H1 (cell line): ENCODE data around the gene WDR38. TPM values are rescaled to one million over a fixed set of nuclear protein-coding genes. Genes with fewer than 3 reads are reported as not detected.

Experiments
- CTCF ChIA-PET: fragments of 300-600 bp; sonication (Branson Sonifier 250); formaldehyde crosslinking; loops from one replicate; lab custom pipeline; 2021; ENCODE audit not compliant: partially characterized antibody; lab: Charles Lee
- POLR2A ChIA-PET: fragments of 300-600 bp; sonication (Branson Sonifier 250); formaldehyde crosslinking; loops from one replicate; lab custom pipeline; 2021; ENCODE audit warnings: inconsistent platforms; ENCODE audit not compliant: partially characterized antibody; lab: Charles Lee
- DNase-seq, 2 experiments: peaks; one replicate each; pipeline versions ENCODE4 v3.0.0 to v3.0.0-alpha.2; 2010 to 2022; ENCODE audit warnings: low spot score in 2 of 2, low read depth in 1 of 2, mixed read lengths in 1 of 2
- FAIRE-seq: peaks from 2 replicates; lab custom pipeline; 2011; peaks lifted over from hg19 to GRCh38; lab: Jason Lieb, UNC
- H2AFZ ChIP-seq: 2 replicates; pipeline ENCODE4 v1.8.1; 2012; ENCODE audit warnings: low read length, inconsistent platforms
- H2AK5ac ChIP-seq: 2 replicates; pipeline ENCODE4 v1.6.1; 2013; ENCODE audit warnings: low read depth, low read length
- H2BK120ac ChIP-seq: replicated peaks from 2 replicates; pipeline ENCODE3; 2013; ENCODE audit warnings: low read depth, low read length, inconsistent platforms
- H2BK12ac ChIP-seq: 2 replicates; pipeline ENCODE4 v1.6.1; 2013; ENCODE audit warnings: low read depth, low read length
- H2BK15ac ChIP-seq: 2 replicates; pipeline ENCODE4 v1.6.1; 2013; ENCODE audit warnings: low read length
- H2BK20ac ChIP-seq: 2 replicates; pipeline ENCODE4 v1.6.1; 2013; ENCODE audit warnings: low read length
- H2BK5ac ChIP-seq: 2 replicates; pipeline ENCODE4 v1.6.1; 2013; ENCODE audit warnings: low read depth, low read length
- H3K14ac ChIP-seq: 2 replicates; pipeline ENCODE4 v1.6.1; 2013; ENCODE audit warnings: inconsistent platforms; ENCODE audit not compliant: insufficient read length
- H3K18ac ChIP-seq: 2 replicates; pipeline ENCODE4 v1.6.1; 2013; ENCODE audit warnings: low read length; ENCODE audit errors: extremely low read depth
- H3K23ac ChIP-seq: 2 replicates; pipeline ENCODE4 v1.6.1; 2013; ENCODE audit warnings: inconsistent platforms; ENCODE audit not compliant: insufficient read length
- H3K23me2 ChIP-seq: 2 replicates; pipeline ENCODE4 v1.6.1; 2013; ENCODE audit warnings: low read depth, low read length
- H3K27ac ChIP-seq: 2 replicates; pipeline ENCODE4 v1.6.1; 2011; ENCODE audit warnings: low read depth, low read length, inconsistent platforms
- H3K27me3 ChIP-seq, 4 experiments: replicated peaks in 1 of 4; 1 replicate in 1 of 4; 2 replicates in 3 of 4; pipeline versions ENCODE4 v1.6.1 to v1.8.1; 2011 to 2013; ENCODE audit warnings: low read length in 3 of 4, mild to moderate bottlenecking in 3 of 4, inconsistent platforms in 2 of 4, mixed read lengths in 2 of 4, moderate library complexity in 1 of 4; ENCODE audit not compliant: control insufficient read depth in 3 of 4, insufficient read depth in 3 of 4; ENCODE audit errors: extremely low read depth in 1 of 4
- H3K36me3 ChIP-seq, 4 experiments: 2 replicates each; pipeline versions ENCODE4 v1.6.1 to v1.8.1; 2011 to 2013; ENCODE audit warnings: mild to moderate bottlenecking in 4 of 4, low read length in 3 of 4, moderate library complexity in 2 of 4, control low read depth in 1 of 4, inconsistent platforms in 1 of 4; ENCODE audit not compliant: insufficient read depth in 4 of 4, control insufficient read depth in 2 of 4
- H3K4ac ChIP-seq: replicated peaks from 2 replicates; pipeline ENCODE3; 2013; ENCODE audit warnings: low read length, low read depth, mixed read lengths, inconsistent platforms; ENCODE audit not compliant: insufficient read length
- H3K4me1 ChIP-seq, 4 experiments: replicated peaks in 1 of 4; 1 replicate in 1 of 4; 2 replicates in 3 of 4; pipeline versions ENCODE4 v1.6.1 to v1.8.1; 2011 to 2013; ENCODE audit warnings: low read length in 3 of 4, inconsistent platforms in 2 of 4, mixed read lengths in 1 of 4; ENCODE audit not compliant: insufficient read depth in 4 of 4, control insufficient read depth in 3 of 4
- H3K4me2 ChIP-seq, 2 experiments: 2 replicates each; pipeline versions ENCODE4 v1.6.1 to v1.8.1; 2011 to 2013; ENCODE audit warnings: low read depth in 2 of 2, low read length in 2 of 2, control low read depth in 1 of 2, inconsistent platforms in 1 of 2, mild to moderate bottlenecking in 1 of 2; ENCODE audit not compliant: insufficient read depth in 1 of 2
- H3K4me3 ChIP-seq, 4 experiments: fragments of 200-600, 300-600 bp in 1 of 4; sonication (generic), shearing (Covaris generic), sonication (Bioruptor Twin) in 1 of 4; 2 replicates each; pipeline versions ENCODE4 v1.5.1 to v1.8.1; 2011 to 2016; ENCODE audit warnings: low read length in 4 of 4, low read depth in 3 of 4, control low read depth in 2 of 4, inconsistent platforms in 2 of 4, mild to moderate bottlenecking in 2 of 4, mixed read lengths in 1 of 4, moderate library complexity in 1 of 4; ENCODE audit not compliant: insufficient read depth in 2 of 4; ENCODE audit errors: extremely low read depth in 1 of 4
- H3K56ac ChIP-seq: replicated peaks from 2 replicates; pipeline ENCODE3; 2013; ENCODE audit warnings: low read depth, mild to moderate bottlenecking, mixed read lengths, low read length, inconsistent platforms; ENCODE audit not compliant: insufficient read length
- H3K79me1 ChIP-seq: 2 replicates; pipeline ENCODE4 v1.6.1; 2013; ENCODE audit warnings: low read depth, low read length, control low read depth
- H3K79me2 ChIP-seq, 2 experiments: 2 replicates each; pipeline versions ENCODE4 v1.6.1 to v1.8.1; 2012 to 2013; ENCODE audit warnings: low read length in 2 of 2, mild to moderate bottlenecking in 2 of 2, inconsistent platforms in 1 of 2; ENCODE audit not compliant: insufficient read depth in 2 of 2, control insufficient read depth in 1 of 2
- H3K9ac ChIP-seq, 4 experiments: replicated peaks in 1 of 4; 1 replicate in 1 of 4; 2 replicates in 3 of 4; pipeline versions ENCODE4 v1.6.1 to v1.8.1; 2011 to 2013; ENCODE audit warnings: low read depth in 3 of 4, low read length in 3 of 4, control low read depth in 2 of 4, mild to moderate bottlenecking in 2 of 4, moderate library complexity in 2 of 4, inconsistent platforms in 1 of 4; ENCODE audit errors: extremely low read depth in 1 of 4
- H3K9me3 ChIP-seq, 2 experiments: 2 replicates each; pipeline versions ENCODE4 v1.6.1 to v1.8.1; 2012 to 2013; ENCODE audit warnings: mild to moderate bottlenecking in 2 of 2, moderate library complexity in 2 of 2, control low read depth in 1 of 2, inconsistent platforms in 1 of 2, low read depth in 1 of 2, low read length in 1 of 2, mixed read lengths in 1 of 2; ENCODE audit not compliant: insufficient read depth in 2 of 2
- H4K20me1 ChIP-seq, 2 experiments: replicated peaks in 1 of 2; 2 replicates each; pipeline versions ENCODE3 to v1.8.1; 2011 to 2013; ENCODE audit warnings: inconsistent platforms in 2 of 2, low read length in 2 of 2, mild to moderate bottlenecking in 1 of 2; ENCODE audit not compliant: insufficient read depth in 2 of 2, control insufficient read depth in 1 of 2
- H4K5ac ChIP-seq: 2 replicates; pipeline ENCODE4 v1.6.1; 2013; ENCODE audit warnings: low read length, low read depth, mixed read lengths, inconsistent platforms; ENCODE audit not compliant: insufficient read length
- H4K8ac ChIP-seq: 2 replicates; pipeline ENCODE4 v1.8.0; 2013; ENCODE audit warnings: mild to moderate bottlenecking, moderate library complexity, low read length, inconsistent platforms; ENCODE audit not compliant: insufficient read depth; ENCODE audit errors: extremely low read depth
- H4K91ac ChIP-seq: replicated peaks from 2 replicates; pipeline ENCODE3; 2013; ENCODE audit warnings: low read length, mixed read lengths, inconsistent platforms; ENCODE audit not compliant: insufficient read length
- NANOG ChIP-seq: IDR thresholded peaks from 2 replicates; pipeline ENCODE4 v1.6.1; 2011; ENCODE audit warnings: low read length, low read depth, mild to moderate bottlenecking, inconsistent platforms; ENCODE audit not compliant: insufficient read depth, poor library complexity, severe bottlenecking
- TBP ChIP-seq: IDR thresholded peaks from 2 replicates; pipeline ENCODE4 v1.6.1; 2011; ENCODE audit warnings: low read depth, low read length, improper control_type of control experiment
- ZNF274 ChIP-seq: IDR thresholded peaks from 2 replicates; pipeline ENCODE4 v1.7.0; 2012; ENCODE audit warnings: low read length, borderline replicate concordance; ENCODE audit errors: extremely low read depth
- WGBS, 2 experiments: shearing (Covaris generic) in 1 of 2; methylation state at CpG; one replicate each; pipeline versions ENCODE4 v1.1.6 to v1.1.7; 2013 to 2015; ENCODE audit warnings: low lambda C conversion rate in 2 of 2, mixed read lengths in 2 of 2, inconsistent platforms in 1 of 2, low coverage in 1 of 2, missing lambda C conversion rate in 1 of 2; ENCODE audit not compliant: insufficient replicate concordance in 2 of 2, insufficient coverage in 1 of 2, insufficient read length in 1 of 2; ENCODE audit errors: extremely low coverage in 1 of 2, missing lambda C conversion rate in 1 of 2; 5-methylcytosine and 5-hydroxymethylcytosine counted together
- polyA plus RNA-seq, 7 experiments: library from polyadenylated mRNA; depleted of rRNA in 3 of 7; stranded (reverse) in 5 of 7; unstranded in 2 of 7; fragments of >200 nt in 5 of 7; fragments of 200-250 nt in 2 of 7; gene quantifications; 1 replicate in 5 of 7; 2 replicates in 1 of 7; 4 replicates in 1 of 7; pipeline versions ENCODE4 v1.2.1 to v1.2.3, GENCODE V29; 2011 to 2013; ENCODE audit warnings: missing spikeins in 2 of 7, mixed read lengths in 2 of 7
- total RNA-seq: library from RNA; stranded (reverse); fragmentation: NEBNext Ultra II Directional; extraction: Animal tissue kit (Norgen Biotek cat#: 25700); gene quantifications from 2 replicates; pipeline ENCODE4 v1.2.1, GENCODE V29; 2021

Gene WDR38
- total and polyA plus RNA-seq, 2 of the 8 experiments (the other 6 are each of a cell fraction or from before 2014, with no cell fraction given): not detected

- H3K23ac ChIP-seq: no peak overlapping the region
- no peak overlapping the region for H3K56ac ChIP-seq
- H2BK120ac ChIP-seq: no peak overlapping the region
- TF ChIP-seq TBP (no peak), ZNF274 (no peak), NANOG (no peak)
- WGBS, 2 experiments: 83% methylated on average over 6 of the region's 6 CpGs; no CpG with 5 or more reads in 1 of the 2 experiments
- no peak overlapping the region for H3K14ac ChIP-seq
- H2BK12ac ChIP-seq: 0 out of 2 replicates have a peak overlapping the region, but pooled peaks have one; percentile 1
- no peak overlapping the region for H2BK20ac ChIP-seq
- H3K4me3 ChIP-seq: peak overlapping the region; percentile 86 to 95 (median 95); a peak in 5 of 8 replicates
- H3K9ac ChIP-seq: peak overlapping the region; percentile 5 to 87 (median 48); a peak in 6 of 7 replicates
- no peak overlapping the region for H4K91ac ChIP-seq
- peaks cover 11% of the 10 kb centered on the region for H3K79me1 ChIP-seq
- no peak overlapping the region for H3K4ac ChIP-seq
- H2AFZ ChIP-seq: no peak overlapping the region
- ChIA-PET POLR2A (interaction anchor here (1.3 to 31.1 kb wide), 4 partner anchors 8 to 304 kb away, joined by 3 to 573 read pairs (median 288); partner anchors contain the start of genes ARPC5L, RPL35 and WDR38), CTCF (interaction anchor here (0.7 to 5.1 kb wide), 7 partner anchors 10 to 274 kb away, joined by 3 to 18 read pairs (median 4); partner anchors contain the start of genes RPL35 and WDR38)
- H3K18ac ChIP-seq: no peak overlapping the region
- H3K27ac ChIP-seq: no peak overlapping the region
- peaks cover 23 to 31% of the 10 kb centered on the region in 2 experiments for H4K20me1 ChIP-seq
- peaks cover 4 to 20% (median 13%) of the 10 kb centered on the region in 4 experiments for H3K4me1 ChIP-seq
- H4K5ac ChIP-seq: no peak overlapping the region
- FAIRE-seq: no peak
- 0 out of 2 replicates have a peak overlapping the region, but pooled peaks have one; percentile 55 for H2AK5ac ChIP-seq
- H2BK5ac ChIP-seq: 0 out of 2 replicates have a peak overlapping the region, but pooled peaks have one; percentile 60
- H3K36me3 ChIP-seq: peaks cover 10 to 30% (median 19%) of the 10 kb centered on the region in 4 experiments
- peaks cover 8% of the 10 kb centered on the region for H3K23me2 ChIP-seq
- no peak overlapping the region for H4K8ac ChIP-seq
- H3K9me3 ChIP-seq: peaks cover 0 to 3% of the 10 kb centered on the region in 2 experiments; a peak in 1 of 4 replicates
- no peaks in the 10 kb centered on the region for H3K27me3 ChIP-seq
- peaks cover 20 to 62% of the 10 kb centered on the region in 2 experiments for H3K79me2 ChIP-seq
- DNase-seq: no peak
- H2BK15ac ChIP-seq: no peak overlapping the region
- H3K4me2 ChIP-seq: peak overlapping the region; percentile 91 to 92
Measured at GRCh38 chr9:124870723-124871122, 17.5 kb downstream of the WDR38 start.
